Fibroblast of lung (primary cell): ENCODE measurements around the gene CCDC88C.

Experiments
- EZH2 ChIP-seq: IDR thresholded peaks from 2 replicates; pipeline ENCODE4 v1.5.1; 2012; ENCODE audit warnings: low read length, control low read depth, mild to moderate bottlenecking; ENCODE audit errors: missing control alignments
- TF ChIP-seq, protein P1 (sequence below), 2 donors: IDR thresholded peaks in 1 of 2; conservative IDR thresholded peaks in 1 of 2; 1 replicate in 1 of 2; 2 replicates in 1 of 2; pipeline ENCODE4 v1.5.1; 2011 to 2012; ENCODE audit warnings: low read length in 2 of 2, control low read depth in 1 of 2, inconsistent platforms in 1 of 2, low read depth in 1 of 2, mild to moderate bottlenecking in 1 of 2

- TF ChIP-seq, protein P1, sequence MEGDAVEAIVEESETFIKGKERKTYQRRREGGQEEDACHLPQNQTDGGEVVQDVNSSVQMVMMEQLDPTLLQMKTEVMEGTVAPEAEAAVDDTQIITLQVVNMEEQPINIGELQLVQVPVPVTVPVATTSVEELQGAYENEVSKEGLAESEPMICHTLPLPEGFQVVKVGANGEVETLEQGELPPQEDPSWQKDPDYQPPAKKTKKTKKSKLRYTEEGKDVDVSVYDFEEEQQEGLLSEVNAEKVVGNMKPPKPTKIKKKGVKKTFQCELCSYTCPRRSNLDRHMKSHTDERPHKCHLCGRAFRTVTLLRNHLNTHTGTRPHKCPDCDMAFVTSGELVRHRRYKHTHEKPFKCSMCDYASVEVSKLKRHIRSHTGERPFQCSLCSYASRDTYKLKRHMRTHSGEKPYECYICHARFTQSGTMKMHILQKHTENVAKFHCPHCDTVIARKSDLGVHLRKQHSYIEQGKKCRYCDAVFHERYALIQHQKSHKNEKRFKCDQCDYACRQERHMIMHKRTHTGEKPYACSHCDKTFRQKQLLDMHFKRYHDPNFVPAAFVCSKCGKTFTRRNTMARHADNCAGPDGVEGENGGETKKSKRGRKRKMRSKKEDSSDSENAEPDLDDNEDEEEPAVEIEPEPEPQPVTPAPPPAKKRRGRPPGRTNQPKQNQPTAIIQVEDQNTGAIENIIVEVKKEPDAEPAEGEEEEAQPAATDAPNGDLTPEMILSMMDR (conservative IDR thresholded peaks at IDR 0.05 in 1 of 2, IDR thresholded peaks at IDR 0.05 in 1 of 2; ENCODE audit: low read depth in 1 of 2, low read length in 2 of 2), result no peak
- no peak for TF ChIP-seq EZH2
These were observed 34.2 kb downstream of the CCDC88C start for GRCh38 chr14:91383439-91383838.
